HG02763 (cell line): ENCODE measurements around the gene EDRF1.

Source experiments
- ATAC-seq: cut with Tn5 transposase; IDR thresholded peaks from one replicate; pipeline ENCODE4 v1.9.1; 2021; ENCODE audit warnings: mild to moderate bottlenecking, moderate library complexity; ENCODE audit not compliant: unreplicated experiment

EDRF1 gene

DNA sequence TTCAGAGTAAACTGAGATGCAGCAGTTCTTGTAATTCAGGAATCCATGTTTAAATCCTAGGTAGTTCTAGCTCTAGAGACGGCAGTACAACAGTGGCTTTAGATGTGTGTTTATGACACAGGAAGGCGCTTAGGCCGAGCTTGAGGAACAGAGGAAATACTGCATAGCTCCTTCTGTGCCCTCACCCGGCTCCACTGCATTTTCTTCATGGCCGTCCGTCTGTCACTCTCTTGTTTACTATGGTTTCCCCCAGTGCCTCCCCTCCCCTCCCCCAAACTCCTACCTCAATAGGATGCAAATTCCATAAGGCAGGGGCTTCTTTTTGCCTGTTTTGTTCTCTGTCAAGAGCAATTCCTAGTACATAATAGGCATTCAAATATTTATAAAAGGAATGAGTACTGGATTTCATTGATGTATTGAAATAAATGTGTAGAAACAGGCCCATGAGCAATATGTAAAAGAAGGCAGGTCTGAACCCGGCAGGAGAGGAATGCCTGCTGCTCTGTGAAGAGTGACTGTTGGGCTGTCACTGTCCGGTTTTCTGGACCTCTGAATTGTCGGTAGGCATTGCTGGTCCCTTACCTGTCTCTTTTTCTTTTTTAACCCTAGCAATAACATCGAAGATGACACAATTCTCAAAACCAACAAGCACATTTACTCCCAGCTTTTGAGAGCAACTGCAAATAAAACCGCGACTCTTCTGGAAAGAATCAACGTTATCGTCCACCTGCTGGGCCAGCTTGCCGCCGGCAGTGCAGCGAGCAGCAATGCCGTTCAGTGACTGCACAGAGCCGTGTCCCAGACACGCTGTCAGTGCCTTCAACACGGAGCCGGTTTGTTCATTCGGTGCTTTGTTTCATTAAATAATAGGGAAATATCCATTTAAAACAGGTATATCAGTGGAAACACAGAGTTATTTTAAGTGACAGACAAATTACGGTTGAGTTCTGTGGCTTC, 43.5 kb downstream of the EDRF1 start:
- no peak for ATAC-seq

DNA sequence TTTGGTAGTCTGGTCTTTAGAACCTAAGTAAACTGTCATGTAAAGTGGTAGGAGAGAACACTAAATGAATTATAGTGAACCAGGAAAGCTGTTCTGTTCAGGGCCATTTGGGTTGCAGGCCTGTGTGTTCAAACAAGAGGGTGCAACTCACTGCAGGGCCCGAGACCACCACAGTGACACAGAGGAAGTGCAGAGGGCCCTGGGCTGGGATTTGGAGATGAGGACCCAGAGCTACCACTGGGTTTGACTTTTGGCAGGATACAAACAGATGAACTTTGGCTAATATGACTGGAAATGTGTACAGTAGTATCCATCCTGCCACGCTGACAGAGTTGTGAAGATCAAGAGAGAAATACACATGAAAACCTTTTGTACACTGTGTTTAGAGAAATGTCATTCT, 46.3 kb downstream of the EDRF1 start:
- no peak for ATAC-seq

DNA sequence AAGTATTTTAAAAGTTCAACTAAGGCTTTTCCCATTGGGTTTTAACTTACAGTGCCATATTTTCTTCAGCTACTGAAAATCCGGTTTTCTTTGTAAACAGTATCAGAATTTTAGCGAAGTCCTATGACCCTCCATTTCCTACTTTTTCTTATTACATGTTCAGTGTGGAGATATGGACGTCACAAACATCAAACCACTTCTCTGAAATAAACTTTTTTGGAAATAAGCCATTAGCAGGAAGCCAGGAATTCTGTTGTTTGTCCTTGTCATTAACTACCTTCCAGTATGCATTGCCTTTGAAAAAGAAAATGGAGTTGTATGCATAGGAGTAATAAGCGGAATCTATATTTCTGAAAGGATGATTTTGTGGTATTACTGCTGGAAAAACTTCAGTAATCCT, 47.0 kb downstream of the EDRF1 start:
- ATAC-seq: no peak

DNA sequence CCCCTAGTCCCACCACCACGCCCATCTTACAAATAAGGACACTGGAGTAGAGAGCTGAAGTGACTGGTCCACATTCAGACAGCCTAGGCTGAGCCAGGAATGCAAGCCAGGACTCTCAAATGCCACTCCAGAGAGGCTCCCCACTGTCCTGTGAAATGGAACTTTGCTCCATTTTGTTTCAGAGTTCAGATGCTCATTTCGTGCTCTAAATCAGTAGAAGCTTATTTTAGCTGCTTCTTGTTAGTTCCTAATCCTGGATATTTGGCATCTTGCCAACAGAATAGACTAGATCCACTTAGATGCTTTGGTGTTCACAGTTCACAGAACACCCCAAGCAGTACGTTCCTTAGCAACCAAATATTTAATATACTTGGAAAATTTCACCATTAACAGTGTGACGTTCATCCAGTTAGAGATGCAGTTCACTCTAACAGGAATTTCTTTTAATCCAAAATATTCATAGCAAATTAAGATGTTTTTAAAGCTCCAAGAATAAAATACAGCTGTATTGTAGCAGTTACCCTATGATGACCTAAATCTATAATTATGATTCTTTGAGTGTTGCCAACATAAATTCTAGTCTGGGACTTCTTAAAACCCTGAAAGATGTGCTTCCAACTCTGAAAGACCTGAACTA, 48.8 kb downstream of the EDRF1 start:
- ATAC-seq: no peak

DNA sequence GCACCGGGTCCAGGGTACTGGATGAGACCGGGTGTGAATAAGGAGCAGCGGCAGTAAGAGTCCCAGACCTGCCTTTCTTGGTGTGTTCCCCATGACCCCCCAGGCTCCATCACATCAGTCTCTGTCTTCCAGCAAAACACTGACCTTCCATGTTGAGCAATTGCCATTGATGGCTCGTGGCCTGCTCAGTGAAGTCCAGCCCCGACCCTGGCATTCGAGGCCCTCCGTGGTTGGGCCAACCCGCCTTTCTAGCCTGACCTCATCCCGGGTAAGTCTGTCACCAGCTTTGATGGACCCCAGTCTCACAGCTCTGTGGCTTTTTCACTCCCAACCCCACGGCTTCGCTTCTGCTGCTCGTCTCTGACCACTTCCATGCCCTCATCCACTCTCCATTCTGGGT, 49.7 kb downstream of the EDRF1 start:
- no peak for ATAC-seq

DNA sequence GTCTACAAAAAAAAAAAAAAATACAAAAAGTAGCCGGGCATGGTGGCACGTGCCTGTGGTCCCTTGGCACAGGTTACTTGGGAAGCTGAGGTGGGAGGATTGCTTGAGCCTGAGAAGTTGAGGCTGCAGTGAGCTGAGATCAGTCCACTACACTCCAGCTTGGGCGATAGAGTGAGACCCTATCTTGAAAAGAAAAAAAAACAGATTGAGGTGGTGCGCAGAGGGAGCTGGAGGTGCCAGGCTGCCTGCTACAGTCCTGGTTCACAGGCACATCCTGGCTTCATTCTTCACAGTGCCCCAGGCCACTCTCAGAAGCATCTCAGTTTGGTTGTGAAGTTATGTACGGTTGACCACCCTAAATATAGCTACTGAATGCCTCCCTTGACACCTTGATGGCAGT, 51.3 kb downstream of the EDRF1 start:
- ATAC-seq: no peak

DNA sequence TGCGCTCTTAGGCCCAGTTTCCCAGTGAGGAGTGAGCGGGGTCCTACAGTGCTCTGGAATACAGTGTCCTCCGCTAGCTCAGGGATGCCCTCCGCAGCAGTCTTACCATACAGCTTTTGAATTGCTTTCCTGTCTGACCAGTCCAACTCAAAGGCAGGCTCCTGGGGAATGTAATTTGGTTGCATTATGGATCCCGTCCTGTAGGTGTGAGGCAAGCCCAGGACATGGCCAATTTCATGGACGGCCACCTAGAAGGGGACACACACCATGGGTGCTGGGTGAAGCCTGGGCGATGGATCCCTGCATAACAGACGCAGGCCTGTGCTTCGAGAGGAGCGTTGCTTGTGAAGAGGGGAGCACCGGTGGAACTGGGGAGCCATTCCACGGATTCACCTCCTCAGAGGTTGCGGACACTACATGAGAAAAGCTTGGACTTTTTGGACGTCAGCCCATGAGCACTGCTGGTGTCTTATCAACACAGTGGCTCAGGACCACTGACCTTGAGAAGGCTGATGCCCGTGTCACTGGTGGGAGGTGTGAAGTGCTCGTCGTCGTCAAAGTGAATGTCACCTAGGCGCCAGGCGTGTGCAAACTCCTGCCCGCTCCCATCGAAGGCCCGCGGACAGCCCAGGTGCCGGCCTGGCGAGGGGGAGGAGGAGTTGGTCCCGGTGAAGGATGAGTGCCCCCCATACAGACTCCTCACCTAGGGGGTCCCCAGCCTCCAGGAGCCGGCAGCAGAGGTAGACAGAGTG, 52.8 kb downstream of the EDRF1 start:
- no peak for ATAC-seq

DNA sequence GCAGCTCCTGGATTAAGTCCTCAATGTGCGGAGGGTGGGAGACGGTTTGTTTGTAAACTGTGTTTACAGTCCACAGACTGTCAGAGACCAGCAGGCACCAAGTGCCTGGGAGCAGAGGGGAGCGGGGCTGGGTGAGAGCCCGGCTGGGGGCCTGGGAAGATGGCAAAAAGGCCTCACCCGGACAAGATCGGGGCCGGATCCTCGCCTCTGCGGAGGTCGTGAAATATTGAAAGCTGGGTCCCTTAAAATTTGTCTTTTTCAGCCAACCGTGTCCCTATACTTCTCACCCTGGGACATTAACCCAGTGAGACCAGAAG, 53.3 kb downstream of the EDRF1 start:
- no peak for ATAC-seq

DNA sequence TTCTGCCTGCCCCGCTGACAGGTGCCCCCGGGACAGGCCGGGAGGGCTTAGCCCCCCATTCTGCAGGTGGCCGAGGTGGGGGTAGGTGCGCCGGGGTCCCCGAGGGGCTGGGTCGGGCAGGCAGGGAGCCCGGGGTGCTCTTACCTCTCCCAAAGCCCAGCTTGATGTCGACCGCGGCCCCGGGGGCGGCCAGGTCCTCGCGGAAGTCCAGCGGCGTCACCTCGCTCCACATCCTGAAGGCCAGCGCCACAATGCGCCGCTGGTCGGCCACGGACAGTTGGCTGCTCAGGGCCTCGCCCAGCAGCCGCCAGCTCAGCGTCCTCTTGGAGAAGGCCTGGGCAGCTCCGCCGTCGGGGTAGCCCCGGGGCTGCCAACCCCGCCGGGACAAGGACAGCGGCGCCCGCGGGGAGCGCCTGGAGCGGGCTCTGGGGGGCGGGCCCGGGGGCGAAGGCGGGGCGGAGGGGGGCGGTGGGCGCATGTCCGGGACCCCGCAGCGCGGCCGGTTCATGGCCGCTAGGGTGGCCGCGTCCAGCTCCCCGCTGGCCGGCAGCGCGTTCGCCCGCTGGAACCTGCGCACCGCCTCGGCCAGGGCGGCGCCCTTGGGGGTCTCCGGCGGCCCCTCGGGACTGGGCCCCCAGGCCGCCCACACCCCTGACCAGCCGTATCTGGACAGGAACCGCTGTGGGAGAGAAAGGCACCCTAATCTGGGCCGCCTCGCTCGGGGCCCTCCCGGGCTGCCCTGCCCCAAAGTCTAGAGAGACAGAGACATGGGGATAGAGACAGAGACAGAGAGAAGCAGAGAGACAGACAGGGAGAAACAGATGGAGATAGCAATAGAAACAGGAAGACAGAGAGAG, 54.4 kb downstream of the EDRF1 start:
- no peak for ATAC-seq

DNA sequence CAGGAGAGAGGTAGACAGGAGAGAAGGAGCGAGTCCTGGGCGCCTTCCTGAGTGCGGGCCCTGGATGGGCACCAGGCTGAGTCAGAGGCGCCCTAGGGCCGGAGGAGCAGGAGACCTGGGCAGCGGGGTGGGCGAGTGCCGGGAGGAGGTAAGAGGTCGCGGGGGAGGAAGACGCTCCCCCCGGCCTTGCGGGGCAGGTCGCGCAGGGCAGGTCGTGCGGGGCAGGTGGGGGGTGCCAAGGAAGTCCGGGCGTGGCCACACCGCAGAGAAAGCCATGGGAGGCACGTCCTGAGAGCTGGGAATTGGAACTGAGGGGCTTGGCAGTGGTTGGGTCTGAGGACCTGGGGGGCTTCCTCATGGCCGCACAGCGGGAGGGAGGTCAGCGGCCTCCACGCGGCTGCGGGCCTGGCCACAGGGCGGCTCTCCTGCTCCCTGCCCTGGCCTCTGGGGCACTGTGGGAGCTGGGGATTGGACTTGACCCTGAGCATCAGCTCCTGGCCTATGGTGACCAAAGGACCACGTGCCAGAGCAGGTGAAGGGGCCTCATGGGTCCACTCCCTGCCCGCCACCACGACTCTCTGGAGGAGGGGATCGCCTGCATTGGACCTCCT, 55.2 kb downstream of the EDRF1 start:
- no peak for ATAC-seq

DNA sequence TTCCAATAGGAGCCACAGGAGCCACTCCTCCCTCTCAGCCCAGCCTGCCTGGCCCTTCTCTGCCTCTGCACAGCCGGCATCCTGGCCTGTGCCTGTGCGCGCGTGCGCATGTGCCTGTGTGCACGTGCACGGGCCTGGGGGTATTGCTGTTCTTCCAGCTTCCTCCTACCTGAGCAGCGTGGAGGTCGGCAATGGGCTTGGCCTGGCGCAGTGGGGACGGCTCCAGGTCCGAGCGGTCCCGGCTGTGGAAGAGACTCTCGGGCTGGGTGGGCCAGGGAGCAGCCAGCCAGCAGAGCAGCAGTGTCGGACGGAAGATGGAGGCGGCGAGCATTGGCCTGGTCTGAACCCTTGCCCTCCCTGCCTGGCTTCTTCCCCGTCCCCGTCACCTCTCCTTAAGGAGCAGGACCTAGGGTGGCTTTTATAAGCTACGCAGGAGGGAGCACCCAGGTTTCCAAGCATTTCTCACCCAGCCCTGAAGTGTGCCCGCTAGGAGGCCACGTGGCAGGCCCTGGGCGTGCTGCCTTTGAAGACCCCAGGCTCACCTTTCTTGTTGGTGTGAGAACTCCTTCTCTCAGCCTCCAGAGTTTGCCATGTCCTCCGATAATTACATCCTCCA, 56.1 kb downstream of the EDRF1 start, which contains the start of gene MMP21:
Gene MMP21, minus strand, starts transcription at position 331 of the 616 bp plus-strand sequence. Its CDS starts 0 bp downstream, at position 331.
- no peak for ATAC-seq

DNA sequence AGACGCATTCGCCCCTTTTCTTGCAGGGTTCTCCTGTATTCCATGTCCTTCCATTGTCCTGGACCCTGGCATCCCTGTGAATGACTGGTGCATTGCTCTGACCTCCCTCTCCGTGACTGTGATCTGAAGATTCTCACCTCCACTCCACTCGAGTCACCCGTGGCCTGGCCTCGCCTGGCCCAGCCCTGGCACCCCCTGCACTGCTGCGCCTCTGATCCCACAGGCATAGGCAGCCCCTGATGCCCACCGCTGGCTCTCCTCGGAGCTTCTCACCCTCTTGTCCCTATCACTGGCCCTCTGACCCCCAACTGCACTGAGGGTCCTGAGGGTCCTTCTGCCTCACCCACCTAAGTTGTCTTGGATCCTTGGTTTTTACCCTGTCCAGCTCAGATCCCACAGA, 58.3 kb downstream of the EDRF1 start:
- no peak for ATAC-seq

DNA sequence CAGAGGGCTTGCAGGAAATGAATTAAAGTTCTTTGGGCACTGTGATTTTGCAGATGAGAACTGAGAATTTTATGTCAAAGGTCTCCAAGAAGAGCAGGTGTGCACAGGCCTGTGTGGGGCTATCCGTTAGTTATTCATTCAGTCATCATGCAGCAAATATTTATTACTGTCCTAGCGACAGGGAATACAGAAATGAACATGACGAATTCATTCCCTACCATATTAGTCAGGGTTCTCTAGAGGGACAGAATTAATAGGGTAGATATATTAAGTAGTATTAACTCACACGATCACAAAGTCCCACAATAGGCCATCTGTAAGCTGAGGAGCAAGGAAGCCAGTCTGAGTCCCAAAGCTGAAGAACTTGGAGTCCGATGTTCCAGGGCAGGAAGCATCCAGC, 59.0 kb downstream of the EDRF1 start:
- no peak for ATAC-seq

DNA sequence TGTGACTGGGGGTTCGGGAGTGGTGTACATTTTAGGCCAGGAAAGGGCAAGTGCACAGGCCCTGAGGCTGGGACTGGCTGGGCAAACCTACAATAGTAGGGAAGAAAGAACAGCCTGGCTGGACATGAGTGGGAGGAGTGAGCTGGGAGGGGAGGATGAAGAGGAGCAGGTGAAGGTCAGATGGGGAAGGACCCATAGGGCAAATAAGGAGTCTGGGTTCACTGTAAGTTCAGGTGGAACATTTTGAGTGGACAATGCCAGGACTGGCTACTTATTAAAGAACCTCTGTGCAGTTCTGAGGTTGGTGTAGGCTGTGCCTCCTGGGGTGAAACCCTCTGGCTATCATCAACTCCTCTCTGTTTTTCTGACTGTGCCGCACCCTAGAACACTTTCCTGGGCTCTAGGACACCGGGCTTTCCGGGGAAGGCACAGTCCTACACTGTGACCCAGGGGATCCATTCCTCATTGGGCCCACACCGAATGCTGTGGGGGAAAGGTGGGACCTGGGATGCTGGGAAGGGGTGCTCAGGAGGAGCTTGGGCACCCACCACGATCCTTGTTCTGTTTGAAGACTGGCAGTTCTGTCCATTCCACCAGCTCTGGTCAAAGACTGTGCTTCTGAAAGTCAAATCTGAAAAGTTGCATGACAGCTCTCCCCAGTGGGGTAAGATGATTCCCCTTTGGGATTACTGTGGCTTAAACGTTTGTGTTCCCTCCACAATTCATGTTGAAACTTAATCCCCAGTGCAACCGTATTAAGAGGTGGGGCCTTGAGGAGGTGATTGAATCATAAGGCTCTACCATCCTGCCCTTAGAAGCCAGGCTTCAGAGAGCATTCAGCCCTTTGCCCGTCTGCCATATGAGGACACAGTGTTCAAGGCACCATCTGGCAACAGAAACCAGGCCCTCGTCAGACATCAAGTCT, 60.2 kb downstream of the EDRF1 start:
- no peak for ATAC-seq

DNA sequence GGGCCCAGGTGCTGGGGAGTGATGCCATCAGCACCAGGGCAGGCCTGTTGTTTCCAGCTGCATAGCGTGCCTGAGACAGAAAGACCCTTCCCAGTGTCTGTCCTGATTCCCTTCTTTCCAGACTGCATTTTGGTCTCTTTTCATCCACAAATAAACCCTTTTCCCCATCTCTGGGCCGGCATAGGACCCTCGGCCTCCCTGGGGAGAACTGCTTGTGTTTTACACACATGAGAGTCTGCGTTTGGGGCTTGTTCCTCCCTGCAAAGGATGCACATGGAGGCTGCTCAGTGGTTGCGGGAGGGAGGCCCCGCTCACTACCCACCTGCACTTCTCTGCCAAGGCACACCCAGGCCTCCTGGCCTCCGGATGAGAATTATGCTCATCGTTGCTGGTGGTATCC, 61.9 kb downstream of the EDRF1 start:
- ATAC-seq: no peak

DNA sequence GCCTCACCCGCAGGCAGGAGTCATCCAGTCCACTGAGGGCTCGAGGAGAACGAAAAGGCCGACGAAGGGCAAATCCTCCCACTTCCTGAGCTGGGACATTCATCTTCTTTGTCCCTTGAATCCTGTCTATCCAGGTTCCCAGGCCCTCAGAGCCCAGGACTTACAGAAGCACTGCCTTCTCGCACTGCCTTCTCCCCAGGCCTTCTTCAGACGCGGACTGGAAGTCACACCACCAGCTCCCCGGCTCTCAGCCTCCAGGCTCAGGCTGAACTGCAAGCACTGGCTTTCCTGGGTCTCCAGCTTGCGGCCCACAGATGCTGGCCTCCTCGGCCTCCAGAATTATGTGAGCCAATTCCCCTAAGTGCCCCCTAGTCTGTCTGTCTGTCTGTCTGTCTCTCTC, 62.5 kb downstream of the EDRF1 start:
- no peak for ATAC-seq

DNA sequence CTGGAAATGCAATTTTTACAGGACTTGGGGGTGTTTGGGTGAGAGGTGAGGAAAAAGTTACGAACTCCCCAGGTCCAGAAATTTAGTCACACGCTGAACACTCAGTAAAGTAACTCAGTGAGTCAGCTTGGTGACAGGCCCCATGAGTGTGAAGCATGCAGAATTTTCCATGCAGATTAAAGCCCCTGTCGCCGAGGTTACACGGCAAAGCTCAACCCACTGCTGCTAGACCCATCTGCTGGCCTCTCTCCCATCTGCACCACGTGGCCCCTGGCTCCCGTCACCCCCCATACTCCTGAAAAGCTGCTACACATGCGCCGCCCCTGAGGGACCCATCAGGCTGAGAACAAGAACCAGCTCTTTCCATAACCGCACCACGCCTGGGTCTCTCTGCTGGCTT, 63.1 kb downstream of the EDRF1 start:
- ATAC-seq: no peak

DNA sequence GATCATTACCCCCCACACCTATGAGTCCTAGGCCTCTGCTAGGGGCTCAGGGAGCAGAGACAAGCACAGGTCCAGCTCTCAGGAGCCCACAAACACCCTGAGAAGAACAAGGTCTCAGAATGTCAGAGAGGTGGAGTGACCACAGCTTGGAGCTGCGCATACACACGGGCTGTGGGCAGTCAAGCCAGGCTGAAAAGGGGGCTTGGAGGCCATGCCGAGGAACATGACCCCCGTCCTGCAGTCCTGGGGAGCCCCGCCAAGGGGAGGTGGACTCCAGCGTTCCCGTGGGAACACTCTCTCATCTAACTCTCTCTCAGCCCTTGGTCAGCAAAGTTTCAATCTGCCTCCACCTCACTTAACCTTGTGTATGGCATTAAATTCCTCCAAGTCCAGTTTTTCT, 63.9 kb downstream of the EDRF1 start:
- no peak for ATAC-seq

DNA sequence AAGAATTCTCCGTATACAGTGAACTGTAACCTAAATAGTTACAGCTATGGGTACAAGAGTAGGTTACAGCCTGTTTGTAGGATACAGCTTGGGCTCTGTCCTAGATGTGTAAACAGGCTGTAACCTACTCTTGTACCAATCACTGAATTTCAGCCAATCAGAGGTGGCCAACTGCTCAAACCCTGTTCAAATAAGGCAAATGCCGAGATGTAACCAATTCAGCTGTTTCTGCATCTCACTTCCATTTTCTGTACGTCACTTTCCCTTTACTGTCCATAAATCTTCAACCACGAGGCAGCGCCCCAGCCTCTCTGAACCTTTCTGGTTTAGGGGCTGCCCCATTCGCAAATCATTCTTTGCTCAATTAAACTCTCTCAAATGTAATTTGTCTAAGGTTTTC, 64.4 kb downstream of the EDRF1 start:
- ATAC-seq: peak; percentile 74
